PC-3 (cell line): ENCODE data around the gene CXorf58. TPM values are rescaled to one million over a fixed set of nuclear protein-coding genes. Genes with fewer than 3 reads are reported as not detected.

Experiments used
- ATAC-seq: fragments of 200-7000 bp; cut with Tn5 transposase; 2 replicates; pipeline ENCODE4 v1.9.1; 2020; ENCODE audit warnings: mild to moderate bottlenecking, moderate library complexity
- BruUV-seq: library from RNA; stranded (reverse); fragments of 400-500 nt; replicated peaks from 2 replicates; lab custom pipeline; 2021; lab: Mats Ljungman, UMichigan
- CTCF ChIA-PET: fragments of 300-600 bp; sonication (Branson Sonifier 250); formaldehyde crosslinking; loops from one replicate; lab custom pipeline; 2022; ENCODE audit warnings: antibody characterized with exemption; lab: Charles Lee
- POLR2A ChIA-PET: fragments of 300-600 bp; sonication (Branson Sonifier 250); formaldehyde crosslinking; loops from one replicate; lab custom pipeline; 2022; ENCODE audit warnings: antibody characterized with exemption; ENCODE audit not compliant: unreplicated experiment; lab: Charles Lee
- DNase-seq: peaks from one replicate; pipeline ENCODE4 v3.0.0-alpha.2; 2015
- H2AFZ ChIP-seq: fragments of 300-600 bp; sonication (generic); 2 replicates; pipeline ENCODE4 v1.6.0; 2016; ENCODE audit warnings: antibody characterized with exemption, low read length
- H3F3A ChIP-seq: fragments of 300-600 bp; sonication (generic); one replicate; pipeline ENCODE4 v1.6.0; 2017; ENCODE audit warnings: antibody characterized with exemption, low read length, control low read depth, mild to moderate bottlenecking; ENCODE audit not compliant: unreplicated experiment
- H3K27ac ChIP-seq: fragments of 300-600 bp; sonication (generic); 2 replicates; pipeline ENCODE4 v1.5.1; 2016; ENCODE audit warnings: mild to moderate bottlenecking, low read length
- H3K27me3 ChIP-seq: fragments of 300-600 bp; sonication (generic); 2 replicates; pipeline ENCODE4 v1.6.1; 2016; ENCODE audit warnings: low read length, mixed read lengths
- H3K36me3 ChIP-seq: fragments of 300-600 bp; sonication (generic); 2 replicates; pipeline ENCODE4 v1.6.1; 2016; ENCODE audit warnings: low read depth, mixed run types, low read length, mixed read lengths
- H3K4me1 ChIP-seq: fragments of 300-600 bp; sonication (generic); 2 replicates; pipeline ENCODE4 v1.5.1; 2016; ENCODE audit warnings: low read length; ENCODE audit not compliant: insufficient read depth
- H3K4me2 ChIP-seq: fragments of 300-600 bp; sonication (generic); 2 replicates; pipeline ENCODE4 v1.6.0; 2016; ENCODE audit warnings: low read length
- H3K4me3 ChIP-seq: fragments of 300-600 bp; sonication (generic); 2 replicates; pipeline ENCODE4 v1.5.1; 2016; ENCODE audit warnings: mild to moderate bottlenecking, low read length, mixed read lengths
- H3K79me2 ChIP-seq: fragments of 300-600 bp; sonication (generic); 2 replicates; pipeline ENCODE4 v1.6.1; 2017; ENCODE audit warnings: low read length, mixed read lengths
- H3K9ac ChIP-seq: fragments of 300-600 bp; sonication (generic); 2 replicates; pipeline ENCODE4 v1.6.0; 2016; ENCODE audit warnings: mild to moderate bottlenecking, low read length
- H3K9me2 ChIP-seq: fragments of 300-600 bp; sonication (generic); replicated peaks from 2 replicates; pipeline ENCODE4 v1.6.1; 2016; ENCODE audit warnings: mixed run types, low read length, mixed read lengths
- H3K9me3 ChIP-seq: fragments of 300-600 bp; sonication (generic); 2 replicates; pipeline ENCODE4 v1.6.1; 2016; ENCODE audit warnings: low read length, mixed read lengths
- H4K20me1 ChIP-seq: fragments of 300-600 bp; sonication (generic); 2 replicates; pipeline ENCODE4 v1.6.1; 2016; ENCODE audit warnings: low read length, mixed read lengths
- EZH2 ChIP-seq: fragments of 300-600 bp; sonication (generic); IDR thresholded peaks from one replicate; pipeline ENCODE4 v1.6.1; 2017; ENCODE audit warnings: antibody characterized with exemption, mild to moderate bottlenecking, low read length; ENCODE audit not compliant: unreplicated experiment
- EZH2phosphoT487 ChIP-seq: fragments of 300-600 bp; sonication (generic); IDR thresholded peaks from 2 replicates; pipeline ENCODE4 v1.6.1; 2018; ENCODE audit warnings: mild to moderate bottlenecking, antibody characterized with exemption, low read length, borderline replicate concordance
- intact Hi-C: fragments of 100-400 bp; cut with micrococcal nuclease; formaldehyde crosslinking; loops from 2 replicates; pipeline ENCODE4 v1.9.0; 2023
- total RNA-seq: library from RNA; depleted of rRNA; stranded (reverse); fragments of >200 nt; gene quantifications from 2 replicates; pipeline ENCODE4 v1.2.3, GENCODE V29; 2014
- TF ChIP-seq, protein P1 (sequence below): fragments of 300-600 bp; sonication (generic); conservative IDR thresholded peaks from 2 replicates; pipeline ENCODE4 v1.5.1; 2017; ENCODE audit warnings: antibody characterized with exemption, low read depth, mild to moderate bottlenecking, low read length

CXorf58 gene
- total RNA-seq, 1 experiment from 2014 or later, result not detected

- no peaks in the 10 kb centered on the region for H3K9me3 ChIP-seq
- no peak for ATAC-seq
- no peaks in the 10 kb centered on the region for H3K36me3 ChIP-seq
- TF ChIP-seq, protein P1, sequence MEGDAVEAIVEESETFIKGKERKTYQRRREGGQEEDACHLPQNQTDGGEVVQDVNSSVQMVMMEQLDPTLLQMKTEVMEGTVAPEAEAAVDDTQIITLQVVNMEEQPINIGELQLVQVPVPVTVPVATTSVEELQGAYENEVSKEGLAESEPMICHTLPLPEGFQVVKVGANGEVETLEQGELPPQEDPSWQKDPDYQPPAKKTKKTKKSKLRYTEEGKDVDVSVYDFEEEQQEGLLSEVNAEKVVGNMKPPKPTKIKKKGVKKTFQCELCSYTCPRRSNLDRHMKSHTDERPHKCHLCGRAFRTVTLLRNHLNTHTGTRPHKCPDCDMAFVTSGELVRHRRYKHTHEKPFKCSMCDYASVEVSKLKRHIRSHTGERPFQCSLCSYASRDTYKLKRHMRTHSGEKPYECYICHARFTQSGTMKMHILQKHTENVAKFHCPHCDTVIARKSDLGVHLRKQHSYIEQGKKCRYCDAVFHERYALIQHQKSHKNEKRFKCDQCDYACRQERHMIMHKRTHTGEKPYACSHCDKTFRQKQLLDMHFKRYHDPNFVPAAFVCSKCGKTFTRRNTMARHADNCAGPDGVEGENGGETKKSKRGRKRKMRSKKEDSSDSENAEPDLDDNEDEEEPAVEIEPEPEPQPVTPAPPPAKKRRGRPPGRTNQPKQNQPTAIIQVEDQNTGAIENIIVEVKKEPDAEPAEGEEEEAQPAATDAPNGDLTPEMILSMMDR, result no peak
- no peak for TF ChIP-seq EZH2phosphoT487
- H3K4me3 ChIP-seq, result no peak overlapping the region
- intact Hi-C loops, result no loop called here
- ChIA-PET CTCF (no interaction called here), POLR2A (no interaction called here)
- no peak overlapping the region for H3K27ac ChIP-seq
- no peak overlapping the region for H2AFZ ChIP-seq
- H3K9me2 ChIP-seq, result no peaks in the 10 kb centered on the region
- peaks cover 45% of the 10 kb centered on the region for H3K4me1 ChIP-seq
- peaks cover 5% of the 10 kb centered on the region for H3F3A ChIP-seq
- H3K9ac ChIP-seq, result no peak overlapping the region
- no TSS peak for BruUV-seq
- H3K27me3 ChIP-seq, result no peaks in the 10 kb centered on the region
- no peaks in the 10 kb centered on the region for H4K20me1 ChIP-seq
- H3K79me2 ChIP-seq, result peaks cover 35% of the 10 kb centered on the region
- no peak overlapping the region for H3K4me2 ChIP-seq
- DNase-seq, result peak; percentile 21
Measured at GRCh38 chrX:23904096-23904495, 3.7 kb upstream of the CXorf58 start.

DNA sequence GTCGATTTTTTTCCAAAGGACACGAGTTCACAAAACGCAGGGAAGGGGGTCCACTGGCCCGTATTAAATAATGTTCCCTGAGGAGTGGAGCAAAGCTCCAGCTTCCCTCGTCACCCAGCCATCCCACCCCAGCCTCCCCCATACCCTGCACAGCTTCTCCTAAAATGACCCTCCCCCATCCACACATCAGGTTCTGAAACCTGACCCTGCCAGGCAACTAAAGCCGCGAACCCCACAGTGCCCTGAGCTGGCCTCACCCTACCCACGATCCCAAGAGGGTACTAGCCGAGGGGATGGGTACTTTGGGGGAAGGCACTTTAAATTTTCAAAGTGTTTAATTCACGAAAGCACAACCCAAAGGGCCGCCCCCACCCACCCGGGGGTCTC lies 702 bp upstream of the CXorf58 start:
- ATAC-seq, result peak; percentile 10; the same call in 1 of the 2 replicates
- H3K9me2 ChIP-seq, result no peaks in the 10 kb centered on the region
- intact Hi-C loops, result no loop called here

More for the DNA sequence above, 702 bp upstream of the CXorf58 start:
- Histone ChIP-seq H3K9me3 (no peaks in the 10 kb centered on the region), H3K27ac (peak overlapping the region; percentile 79), H3K36me3 (no peaks in the 10 kb centered on the region), H3K27me3 (no peaks in the 10 kb centered on the region), H3F3A (no peaks in the 10 kb centered on the region), H3K4me3 (peak overlapping the region; percentile 95), H3K9ac (peak overlapping the region; percentile 96), H2AFZ (peak overlapping the region; percentile 89), H3K4me1 (peaks cover 14% of the 10 kb centered on the region), H3K79me2 (peaks cover 17% of the 10 kb centered on the region), H3K4me2 (peak overlapping the region; percentile 97), H4K20me1 (no peaks in the 10 kb centered on the region)
- no peak for DNase-seq
- CTCF ChIA-PET, result interaction anchor here (0.7 kb wide), 1 partner anchor 27 kb away, joined by 3 read pairs; no protein-coding TSS in a partner anchor
- no TSS peak for BruUV-seq
- POLR2A ChIA-PET, result interaction anchor here (0.5 kb wide), 1 partner anchor 138 kb away, joined by 3 read pairs; no protein-coding TSS in a partner anchor
- TF ChIP-seq, protein P1, result no peak
- TF ChIP-seq EZH2 (no peak), EZH2phosphoT487 (no peak)
